NCI-H345 (cell line): Measurements from ENCODE around the gene BICC1.

Source experiments
- DNase-seq: peaks from one replicate; lab custom pipeline; 2025; lab: John Stamatoyannopoulos, UW

BICC1 gene

GRCh38 chr10:58647376-58648112, 134.9 kb downstream of the BICC1 start:
- DNase-seq: no peak

- no peak for DNase-seq
These were observed 135.5 kb downstream of the BICC1 start for GRCh38 chr10:58648131-58648530.

GRCh38 chr10:58651040-58651439, 138.4 kb downstream of the BICC1 start:
- peak; percentile 34 for DNase-seq

- no peak for DNase-seq
These were observed 139.1 kb downstream of the BICC1 start for GRCh38 chr10:58651742-58652141.

GRCh38 chr10:58653139-58653538, 140.5 kb downstream of the BICC1 start:
- DNase-seq: no peak

GRCh38 chr10:58660575-58661255, 148.0 kb downstream of the BICC1 start:
- DNase-seq: no peak

GRCh38 chr10:58661336-58661735, 148.7 kb downstream of the BICC1 start:
- no peak for DNase-seq

GRCh38 chr10:58661902-58662301, 149.2 kb downstream of the BICC1 start:
- DNase-seq: no peak

GRCh38 chr10:58662314-58662713, 149.6 kb downstream of the BICC1 start:
- DNase-seq: no peak

GRCh38 chr10:58665361-58665760, 152.7 kb downstream of the BICC1 start:
- no peak for DNase-seq

GRCh38 chr10:58666024-58666423, 153.4 kb downstream of the BICC1 start:
- DNase-seq: no peak

GRCh38 chr10:58667658-58668310, 155.1 kb downstream of the BICC1 start:
- no peak for DNase-seq

- DNase-seq: no peak
These were observed 160.2 kb downstream of the BICC1 start for GRCh38 chr10:58672845-58673244.

- no peak for DNase-seq
These were observed 161.6 kb downstream of the BICC1 start for GRCh38 chr10:58674251-58674650.

GRCh38 chr10:58675321-58675720, 162.6 kb downstream of the BICC1 start:
- no peak for DNase-seq

GRCh38 chr10:58691528-58691927, 178.9 kb downstream of the BICC1 start:
- DNase-seq: no peak

GRCh38 chr10:58693919-58694318, 181.2 kb downstream of the BICC1 start:
- DNase-seq: no peak

- DNase-seq: no peak
These were observed 182.3 kb downstream of the BICC1 start for GRCh38 chr10:58695022-58695421.

- DNase-seq: no peak
These were observed 184.1 kb downstream of the BICC1 start for GRCh38 chr10:58696736-58697135.

- no peak for DNase-seq
These were observed 185.0 kb downstream of the BICC1 start for GRCh38 chr10:58697691-58698090.

- DNase-seq: no peak
These were observed 186.2 kb downstream of the BICC1 start for GRCh38 chr10:58698777-58699356.

- no peak for DNase-seq
These were observed 187.9 kb downstream of the BICC1 start for GRCh38 chr10:58700591-58700990.
